CD4-positive, alpha-beta T cell treated with Interleukin-15 for 1 hour (primary cell): ENCODE results near the gene MRC2.

ENCODE experiments used
- DNase-seq: peaks from one replicate; pipeline ENCODE4 v3.0.0-alpha.2; 2020

Gene MRC2

DNA sequence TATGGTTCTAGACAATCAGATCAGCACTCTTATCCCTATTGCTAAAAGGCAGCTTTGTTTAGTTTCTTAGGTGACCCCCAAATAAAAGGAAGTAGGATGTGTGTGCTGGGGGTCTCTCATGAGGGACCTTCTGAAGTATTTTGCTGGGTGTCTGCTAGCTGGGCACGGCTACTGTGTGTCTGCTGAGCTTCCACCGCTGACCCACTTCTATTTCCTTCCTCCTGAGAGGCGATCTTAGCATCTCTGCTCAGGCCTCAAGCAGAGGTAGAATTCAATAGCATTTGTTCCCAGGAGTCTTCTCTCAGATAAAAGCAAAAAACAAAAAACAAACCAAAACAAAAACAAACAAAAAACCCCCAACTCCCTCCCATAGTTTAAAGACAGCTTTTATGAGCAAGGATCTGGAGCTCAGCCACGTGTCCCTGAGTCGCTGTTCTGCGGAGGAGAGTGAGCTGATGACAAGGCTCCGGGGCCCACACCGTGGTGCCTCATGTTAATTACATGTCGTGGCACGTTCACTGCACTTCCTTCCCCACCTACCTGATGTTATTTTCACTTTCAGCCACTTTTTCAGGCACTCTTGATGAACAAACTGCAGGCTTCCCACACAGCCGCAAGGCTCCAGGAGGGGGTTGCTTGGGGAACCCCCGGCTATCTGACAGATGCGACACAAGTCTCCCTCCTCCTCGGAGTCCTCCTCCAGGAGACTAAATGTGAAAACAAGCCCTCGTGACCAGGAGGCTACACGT lies 97.1 kb downstream of the MRC2 start:
- DNase-seq = peak; percentile 79

DNA sequence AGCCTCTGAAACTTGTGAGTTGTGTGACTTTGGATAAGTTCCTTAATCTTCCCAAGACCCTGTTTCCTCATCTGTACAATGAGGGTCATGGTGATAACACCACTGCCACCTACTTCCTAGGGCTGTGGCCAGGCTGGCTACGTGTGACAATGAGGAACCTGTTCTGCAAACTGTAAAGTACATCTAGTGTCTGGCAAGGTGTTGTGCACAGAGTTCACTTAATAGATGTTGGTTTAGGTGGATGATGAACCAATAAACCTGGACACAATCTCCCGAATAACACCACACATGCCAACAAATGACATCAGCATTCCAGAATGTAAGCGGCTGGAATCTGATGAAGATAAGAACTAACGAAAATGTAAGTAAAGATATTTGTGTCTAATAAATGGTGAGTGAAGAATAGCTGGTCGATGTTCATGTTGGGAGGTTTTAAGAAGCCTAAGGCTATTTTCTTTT lies 98.3 kb downstream of the MRC2 start:
- DNase-seq = no peak

DNA sequence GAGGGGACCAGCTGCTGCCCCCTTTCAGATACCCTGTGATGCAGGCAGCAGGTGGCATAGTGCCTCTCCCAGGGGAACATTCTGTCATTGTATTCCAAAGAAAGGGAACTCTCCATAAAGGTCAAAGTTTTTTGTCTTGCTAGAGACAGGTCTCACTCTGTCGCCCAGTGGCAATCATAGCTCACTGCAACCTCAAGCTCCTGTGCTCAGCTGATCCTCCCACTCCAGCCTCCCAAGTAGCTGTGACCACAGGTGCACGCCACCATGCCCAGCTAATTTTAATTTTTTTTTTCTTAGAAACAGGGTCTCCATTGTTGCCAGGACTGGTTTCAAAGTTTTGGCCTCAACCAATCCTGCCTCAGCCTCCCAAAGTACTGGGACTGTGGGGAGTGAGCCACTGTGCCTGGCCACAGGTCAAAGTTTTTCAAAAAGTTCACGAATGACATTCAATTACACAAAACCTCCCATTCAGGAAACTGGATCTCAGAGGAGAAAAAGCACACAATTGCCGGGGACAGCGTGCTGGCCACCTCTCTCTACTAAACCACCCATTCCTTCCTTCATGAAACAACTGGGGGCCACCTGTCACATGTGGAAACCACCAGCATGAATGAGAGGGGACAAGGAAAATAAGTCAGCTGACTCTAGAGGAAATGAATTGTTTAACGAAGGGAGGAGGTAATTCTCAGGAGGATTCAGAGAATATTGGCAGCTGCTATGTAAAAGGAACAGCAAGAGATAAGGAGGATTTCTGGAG lies 100.6 kb downstream of the MRC2 start:
- DNase-seq = no peak

DNA sequence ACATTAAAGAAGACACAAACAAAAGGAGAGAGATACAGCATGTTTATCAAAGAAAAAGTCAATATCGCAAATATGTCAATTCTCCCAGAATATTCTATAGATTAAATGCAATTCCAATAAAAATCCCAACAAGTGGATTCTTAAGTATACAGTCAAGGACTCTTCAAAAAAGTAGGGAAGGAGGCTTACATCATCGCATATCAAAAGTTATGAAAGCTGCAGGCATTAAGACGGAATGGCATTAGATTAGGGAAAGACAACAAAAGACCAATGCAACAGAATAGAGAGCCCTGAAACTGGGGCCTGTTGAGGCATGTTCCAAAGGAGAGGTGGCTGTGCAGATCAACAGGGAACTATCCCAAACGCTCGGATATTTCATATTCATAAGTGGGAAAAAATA lies 104.7 kb downstream of the MRC2 start:
- DNase-seq = no peak

DNA sequence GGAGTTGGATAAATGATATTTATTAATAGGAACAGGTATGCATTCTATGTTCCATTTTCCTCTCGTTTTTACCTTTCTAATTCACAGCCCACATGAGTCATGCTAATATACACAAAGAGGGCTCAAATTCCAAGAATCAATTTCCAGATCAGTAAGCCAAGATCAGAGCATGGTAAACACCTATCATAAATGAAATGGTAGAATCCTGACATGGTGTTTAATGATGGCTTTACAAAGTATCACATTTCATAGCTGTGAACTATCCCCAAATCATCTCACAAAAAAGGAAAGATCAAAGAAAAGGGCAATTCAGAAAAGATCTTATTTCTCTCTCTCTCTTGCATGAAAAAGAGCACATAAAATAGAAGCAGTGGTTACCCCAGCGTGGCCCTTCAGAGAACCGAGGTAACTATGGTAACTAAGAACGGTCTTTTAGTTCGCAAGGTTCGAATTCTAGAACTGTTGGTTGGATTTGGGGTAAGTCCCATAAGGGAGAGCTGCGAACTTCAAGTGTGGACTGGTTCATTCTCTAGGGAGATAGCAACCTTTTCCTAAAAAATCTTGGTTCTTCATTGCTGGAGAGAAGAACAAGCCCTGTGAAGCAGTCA lies 107.7 kb downstream of the MRC2 start:
- no peak for DNase-seq

DNA sequence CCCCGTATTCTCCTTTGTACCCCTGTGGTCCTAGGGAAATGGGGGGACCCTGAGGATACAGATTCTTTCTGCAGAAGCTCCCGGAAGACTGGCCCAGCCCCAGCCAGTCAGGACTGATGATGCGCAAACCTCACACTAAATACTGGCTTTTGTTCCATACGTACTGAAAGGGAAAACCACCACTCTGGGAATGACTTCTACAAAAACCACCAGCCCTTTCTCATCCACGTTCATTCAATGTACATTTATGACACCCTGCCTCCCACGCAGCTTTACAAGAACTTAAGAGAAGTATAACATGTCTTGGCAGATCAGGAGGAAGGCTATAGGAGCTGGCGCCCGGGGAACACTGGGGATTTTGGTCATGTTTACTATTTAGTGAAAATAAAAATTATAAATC lies 110.0 kb downstream of the MRC2 start:
- no peak for DNase-seq

DNA sequence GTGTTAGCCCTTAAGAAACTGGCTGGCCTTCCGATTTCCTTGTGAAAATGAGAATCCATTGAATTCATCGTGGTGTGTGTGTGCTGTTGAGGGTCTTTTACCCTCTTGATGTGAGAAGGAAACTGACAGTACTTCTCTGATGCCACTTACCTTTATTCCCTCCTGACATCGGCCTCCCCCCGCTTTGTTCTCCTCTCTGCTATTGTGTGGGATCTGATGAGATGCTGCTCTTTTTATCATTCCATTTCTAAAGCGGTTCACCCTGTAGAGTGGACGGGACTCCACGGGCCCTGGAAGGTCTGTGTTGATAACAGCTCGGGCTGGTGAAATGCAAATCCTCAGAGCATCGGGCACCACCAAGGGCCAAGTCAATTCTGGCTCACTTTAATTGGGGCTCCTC lies 110.8 kb downstream of the MRC2 start:
- no peak for DNase-seq

DNA sequence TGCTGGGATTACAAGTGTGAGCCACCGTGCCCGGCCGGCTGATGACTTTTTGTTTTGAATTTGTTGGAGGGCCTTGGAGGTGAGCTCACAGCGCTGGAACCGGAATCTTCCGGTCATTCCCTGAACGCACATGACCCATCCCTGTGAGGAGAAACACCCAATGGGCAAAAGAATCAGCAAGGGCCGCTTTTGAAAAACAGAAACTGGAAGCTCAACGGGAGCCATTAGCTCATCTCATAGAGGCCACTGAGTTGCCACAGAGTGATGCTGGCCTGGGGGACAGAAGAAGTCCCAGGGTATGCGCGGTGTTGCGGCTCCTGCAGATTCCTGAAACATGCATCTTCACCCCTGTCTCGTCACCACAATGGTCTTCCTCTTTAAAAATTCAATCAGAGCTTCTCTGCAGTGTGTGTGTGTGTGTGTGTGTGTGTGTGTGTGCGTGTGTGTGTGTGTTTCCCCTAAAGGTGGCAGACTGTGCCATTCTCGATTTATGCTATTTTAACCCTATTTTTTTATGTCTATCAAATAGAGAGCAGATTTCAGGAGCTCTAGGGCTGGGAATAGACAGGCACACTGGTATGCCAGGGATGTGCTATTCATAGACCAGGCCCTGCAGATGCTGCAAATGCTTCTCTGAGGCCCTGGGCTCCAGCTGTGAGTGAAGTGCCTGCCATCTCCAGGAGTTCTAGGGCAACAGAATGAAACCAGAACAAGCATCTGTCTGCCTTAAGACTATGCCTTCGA lies 112.3 kb downstream of the MRC2 start:
- no peak for DNase-seq

DNA sequence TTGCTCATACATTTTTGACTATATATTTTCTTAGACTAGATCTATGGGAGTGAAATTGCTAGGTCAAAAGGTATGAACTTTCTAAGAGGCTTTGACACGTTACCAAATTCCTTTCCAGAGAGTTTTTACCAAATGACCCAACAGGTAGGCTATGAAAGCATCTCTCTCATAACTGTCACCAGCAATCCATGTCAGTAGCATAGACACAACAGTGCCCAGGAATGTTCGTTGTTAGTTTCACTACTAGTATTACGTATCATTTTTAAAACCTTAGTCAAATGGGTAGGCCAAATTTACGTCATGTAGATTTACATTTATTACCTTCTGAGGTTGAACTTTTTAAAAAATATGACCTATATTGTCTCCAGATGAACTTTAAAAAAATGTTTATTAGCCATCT lies 113.8 kb downstream of the MRC2 start:
- no peak for DNase-seq
